Right lung (tissue), 5 donors: Measurements from ENCODE around the gene IL4. TPM values are rescaled to one million over a fixed set of nuclear protein-coding genes. Genes with fewer than 3 reads are reported as not detected.
"Not testable (repeated sequence)": the region's sequence is repeated elsewhere in the genome, so short reads cannot be mapped to it uniquely, and the experiment has no call there.

Experiments used
- DNase-seq, 2 donors: peaks; one replicate each; pipeline ENCODE4 v3.0.0-alpha.2; 2013
- polyA plus RNA-seq, 5 donors: library from polyadenylated mRNA; unstranded; fragments of 120-200 nt; gene quantifications; one replicate each; pipeline versions ENCODE4 v1.2.1 to v1.2.3, GENCODE V29; 2013; ENCODE audit warnings: inconsistent platforms in 1 of 5, low replicate concordance in 1 of 5; ENCODE audit not compliant: insufficient read length in 5 of 5, insufficient read depth in 1 of 5

The IL4 gene
- polyA plus RNA-seq, 5 donors = 0.35 to 0.48 TPM; not detected in 3

- DNase-seq = no peak
Measured at GRCh38 chr5:132690156-132690555, 16.4 kb downstream of the IL4 start.

- not testable (repeated sequence) for DNase-seq
Measured at GRCh38 chr5:132691755-132692631, 18.2 kb downstream of the IL4 start.

- DNase-seq = no peak
Measured at GRCh38 chr5:132692632-132692967, 18.8 kb downstream of the IL4 start.

GRCh38 chr5:132695956-132696355 is 22.2 kb downstream of the IL4 start:
- no peak for DNase-seq

- no peak for DNase-seq
Measured at GRCh38 chr5:132704875-132705274, 31.1 kb downstream of the IL4 start.

GRCh38 chr5:132708645-132709044 is 34.9 kb downstream of the IL4 start:
- DNase-seq = no peak

GRCh38 chr5:132714456-132715307 is 40.9 kb downstream of the IL4 start:
- DNase-seq = no peak

- no peak for DNase-seq
Measured at GRCh38 chr5:132718544-132719312, 44.9 kb downstream of the IL4 start.

- no peak for DNase-seq
Measured at GRCh38 chr5:132725745-132726144, 52.0 kb downstream of the IL4 start.

- no peak for DNase-seq
Measured at GRCh38 chr5:132729896-132730295, 56.1 kb downstream of the IL4 start.

Other genes with a start within 250 kb of the IL4 start
- gene IRF1, start 183.2 kb upstream of the IL4 start, polyA plus RNA-seq = 10 to 100 TPM; 15.1 to 22.4 (median 19.3) TPM
- gene IL5, start 130.5 kb upstream of the IL4 start, polyA plus RNA-seq = under 1 TPM in 3 of 5 donors, not detected in 2; 0.35 to 0.60 (median 0.44) TPM
- gene RAD50, start 117.0 kb upstream of the IL4 start, polyA plus RNA-seq = 10 to 100 TPM; 28.6 to 49.1 (median 38.7) TPM
- gene IL13, start 15.8 kb upstream of the IL4 start, polyA plus RNA-seq = under 1 TPM in 2 of 5 donors, not detected in 3; 0.13 to 0.21 TPM
- 10 to 100 TPM; 14.8 to 29.7 (median 26.1) TPM for gene KIF3A, start 63.6 kb downstream of the IL4 start, polyA plus RNA-seq
- 1 to 10 TPM in 3 of 5 donors, under 1 TPM in 2; 0.57 to 1.7 (median 1.2) TPM for gene CCNI2, start 73.4 kb downstream of the IL4 start, polyA plus RNA-seq
- 10 to 100 TPM; 58.6 to 64.1 (median 61.6) TPM for gene SEPTIN8, start 103.2 kb downstream of the IL4 start, polyA plus RNA-seq
- gene SOWAHA, start 139.3 kb downstream of the IL4 start, polyA plus RNA-seq = under 1 TPM in 1 of 5 donors, not detected in 4; 0.05 TPM
- gene SHROOM1, start 156.7 kb downstream of the IL4 start, polyA plus RNA-seq = 10 to 100 TPM in 1 of 5 donors, 1 to 10 TPM in 4; 6.4 to 12.1 (median 8.3) TPM
- gene GDF9, start 192.5 kb downstream of the IL4 start, polyA plus RNA-seq = 1 to 10 TPM in 4 of 5 donors, under 1 TPM in 1; 0.91 to 1.7 (median 1.6) TPM
- gene UQCRQ, start 192.7 kb downstream of the IL4 start, polyA plus RNA-seq = 100 to 1,000 TPM; 142 to 224 (median 150) TPM
- gene LEAP2, start 199.7 kb downstream of the IL4 start, polyA plus RNA-seq = 1 to 10 TPM; 3.2 to 4.9 (median 4.5) TPM